Erythroblast (primary cell): ENCODE results near the gene TPRG1L.

ENCODE experiments used
- GATA1 ChIP-seq: IDR thresholded peaks from 2 replicates; pipeline ENCODE4 v1.6.1; 2011; ENCODE audit warnings: low read depth, mild to moderate bottlenecking, control low read depth, low read length, moderate library complexity
- POLR2A ChIP-seq: IDR thresholded peaks from 2 replicates; pipeline ENCODE4 v1.6.1; 2011; ENCODE audit warnings: mild to moderate bottlenecking, low read length

DNA sequence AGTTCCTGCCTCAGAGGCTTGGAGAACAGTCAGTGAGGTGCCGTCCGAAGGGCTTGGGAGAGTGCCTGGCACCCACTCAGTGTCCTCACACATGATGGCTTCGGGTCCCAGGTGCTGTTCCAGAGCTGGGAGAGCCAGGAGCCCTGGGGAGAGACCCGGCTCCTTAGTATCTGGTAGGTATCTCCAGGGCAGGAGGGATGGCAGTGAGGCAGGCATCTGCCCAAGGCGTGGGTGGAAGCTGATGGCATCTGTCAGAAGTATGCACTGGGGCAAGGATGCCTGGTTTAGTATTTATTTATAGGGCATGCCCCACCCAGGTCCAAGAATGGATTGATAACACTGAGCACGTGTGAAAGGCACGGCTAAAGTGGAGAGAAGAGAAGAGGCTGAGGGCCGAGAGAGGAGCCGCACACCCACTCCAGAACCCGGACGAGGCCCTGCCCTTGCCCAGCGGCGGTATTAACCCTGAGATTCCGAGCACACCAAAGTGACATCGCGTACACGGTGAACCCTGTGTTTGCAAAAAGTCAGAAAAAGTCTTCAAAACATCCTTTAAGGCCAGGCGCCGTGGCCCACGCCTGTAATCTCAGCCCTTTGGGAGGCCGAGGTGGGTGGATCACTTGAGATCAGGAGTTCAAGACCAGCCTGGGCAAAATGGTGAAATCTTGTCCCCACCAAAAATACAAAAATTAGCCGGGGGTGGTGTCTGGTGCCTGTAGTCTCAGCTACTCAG is 29.9 kb downstream of the TPRG1L start:
- TF ChIP-seq POLR2A (no peak), GATA1 (no peak)
